Measurements from ENCODE around the gene MED12L.

MED12L gene

GRCh38 chr3:151100076-151100475 lies 14.6 kb downstream of the MED12L start:
- in situ Hi-C loops (cut with MboI; ENCODE audit: low pct_unique_long_range_greater_than_20kb, low sequenced_read_pairs, unreplicated experiment), result no loop called here
- TF ChIP-seq CTCF (IDR thresholded peaks at IDR 0.05; ENCODE audit: extremely low read depth, insufficient read depth, missing control alignments), result no peak
- no peak for DNase-seq (ENCODE audit: low spot score)

GRCh38 chr3:151101270-151101969 lies 16.0 kb downstream of the MED12L start:
- no peak for DNase-seq (ENCODE audit: low spot score)
- no peak for TF ChIP-seq CTCF (IDR thresholded peaks at IDR 0.05; ENCODE audit: extremely low read depth, insufficient read depth, missing control alignments)

GRCh38 chr3:151106311-151106710 lies 20.8 kb downstream of the MED12L start:
- no peak for TF ChIP-seq CTCF (IDR thresholded peaks at IDR 0.05; ENCODE audit: extremely low read depth, insufficient read depth, missing control alignments)
- no peak for DNase-seq (ENCODE audit: low spot score)
- in situ Hi-C loops (cut with MboI; ENCODE audit: low pct_unique_long_range_greater_than_20kb, low sequenced_read_pairs, unreplicated experiment), result no loop called here

More at GRCh38 chr3:151101270-151101969, 16.0 kb downstream of the MED12L start:
- in situ Hi-C loops (cut with MboI; ENCODE audit: low pct_unique_long_range_greater_than_20kb, low sequenced_read_pairs, unreplicated experiment), result no loop called here

GRCh38 chr3:151107177-151107576 lies 21.7 kb downstream of the MED12L start:
- TF ChIP-seq CTCF (IDR thresholded peaks at IDR 0.05; ENCODE audit: extremely low read depth, insufficient read depth, missing control alignments), result no peak
- DNase-seq (ENCODE audit: low spot score), result no peak
- in situ Hi-C loops (cut with MboI; ENCODE audit: low pct_unique_long_range_greater_than_20kb, low sequenced_read_pairs, unreplicated experiment), result no loop called here

- TF ChIP-seq CTCF (IDR thresholded peaks at IDR 0.05; ENCODE audit: extremely low read depth, insufficient read depth, missing control alignments), result no peak
- DNase-seq (ENCODE audit: low spot score), result no peak
Measured at GRCh38 chr3:151107701-151108100, 22.2 kb downstream of the MED12L start.

GRCh38 chr3:151109286-151109800 lies 23.9 kb downstream of the MED12L start:
- in situ Hi-C loops (cut with MboI; ENCODE audit: low pct_unique_long_range_greater_than_20kb, low sequenced_read_pairs, unreplicated experiment), result no loop called here
- TF ChIP-seq CTCF (IDR thresholded peaks at IDR 0.05; ENCODE audit: extremely low read depth, insufficient read depth, missing control alignments), result no peak
- DNase-seq (ENCODE audit: low spot score), result no peak

More at GRCh38 chr3:151107701-151108100, 22.2 kb downstream of the MED12L start:
- in situ Hi-C loops (cut with MboI; ENCODE audit: low pct_unique_long_range_greater_than_20kb, low sequenced_read_pairs, unreplicated experiment), result no loop called here

Measured in GM13977 (cell line).